Measurements from ENCODE around the gene KCNIP1.

KCNIP1 gene

GRCh38 chr5:170554521-170555267, 50.9 kb downstream of the KCNIP1 start:
- TF ChIP-seq EP300 (IDR thresholded peaks at IDR 0.05; ENCODE audit: borderline replicate concordance) = no peak
- TF ChIP-seq TCF12 (IDR thresholded peaks at IDR 0.05; ENCODE audit: low read depth) = no peak
- TF ChIP-seq NFIC (IDR thresholded peaks at IDR 0.05) = no peak
- TF ChIP-seq FOXM1 (IDR thresholded peaks at IDR 0.05; ENCODE audit: borderline replicate concordance, low read depth) = no peak
- TF ChIP-seq EGR1 (IDR thresholded peaks at IDR 0.05) = no peak
- no peak for TF ChIP-seq REST (IDR thresholded peaks at IDR 0.05; ENCODE audit: low read depth)
- TF ChIP-seq CREB1 (IDR thresholded peaks at IDR 0.05; ENCODE audit: low read depth) = no peak
- TF ChIP-seq TAF1 (IDR thresholded peaks at IDR 0.05; ENCODE audit: low read depth) = no peak
- no peak for TF ChIP-seq RAD21 (IDR thresholded peaks at IDR 0.05; ENCODE audit: low read depth)
- TF ChIP-seq TEAD4 (IDR thresholded peaks at IDR 0.05) = no peak

GRCh38 chr5:170557314-170557713, 53.5 kb downstream of the KCNIP1 start:
- TF ChIP-seq ZBTB7A (IDR thresholded peaks at IDR 0.05; ENCODE audit: low read depth) (no peak), YY1 (IDR thresholded peaks at IDR 0.05; ENCODE audit: low read depth) (no peak), TAF1 (IDR thresholded peaks at IDR 0.05; ENCODE audit: low read depth) (no peak), EGR1 (IDR thresholded peaks at IDR 0.05) (no peak), CEBPB (IDR thresholded peaks at IDR 0.05) (no peak), EP300 (IDR thresholded peaks at IDR 0.05; ENCODE audit: borderline replicate concordance) (no peak), USF1 (IDR thresholded peaks at IDR 0.05) (no peak), MAX (IDR thresholded peaks at IDR 0.05) (no peak), NFIC (IDR thresholded peaks at IDR 0.05) (no peak), TCF12 (IDR thresholded peaks at IDR 0.05; ENCODE audit: low read depth) (no peak), CREB1 (IDR thresholded peaks at IDR 0.05; ENCODE audit: low read depth) (no peak), RAD21 (IDR thresholded peaks at IDR 0.05; ENCODE audit: low read depth) (no peak), REST (IDR thresholded peaks at IDR 0.05; ENCODE audit: low read depth) (no peak), TEAD4 (IDR thresholded peaks at IDR 0.05) (no peak)

GRCh38 chr5:170559296-170559695, 55.5 kb downstream of the KCNIP1 start:
- TF ChIP-seq CEBPB (IDR thresholded peaks at IDR 0.05) (no peak), ZBTB7A (IDR thresholded peaks at IDR 0.05; ENCODE audit: low read depth) (no peak), CREB1 (IDR thresholded peaks at IDR 0.05; ENCODE audit: low read depth) (no peak), REST (IDR thresholded peaks at IDR 0.05; ENCODE audit: low read depth) (no peak), EP300 (IDR thresholded peaks at IDR 0.05; ENCODE audit: borderline replicate concordance) (no peak), NFIC (IDR thresholded peaks at IDR 0.05) (no peak), USF1 (IDR thresholded peaks at IDR 0.05) (no peak), EGR1 (IDR thresholded peaks at IDR 0.05) (no peak), YY1 (IDR thresholded peaks at IDR 0.05; ENCODE audit: low read depth) (no peak), TEAD4 (IDR thresholded peaks at IDR 0.05) (no peak), TAF1 (IDR thresholded peaks at IDR 0.05; ENCODE audit: low read depth) (no peak), RAD21 (IDR thresholded peaks at IDR 0.05; ENCODE audit: low read depth) (no peak), FOXM1 (IDR thresholded peaks at IDR 0.05; ENCODE audit: borderline replicate concordance, low read depth) (no peak), TCF12 (IDR thresholded peaks at IDR 0.05; ENCODE audit: low read depth) (no peak), MAX (IDR thresholded peaks at IDR 0.05) (no peak)

GRCh38 chr5:170560938-170561337, 57.1 kb downstream of the KCNIP1 start:
- no peak for TF ChIP-seq RAD21 (IDR thresholded peaks at IDR 0.05; ENCODE audit: low read depth)
- TF ChIP-seq TEAD4 (IDR thresholded peaks at IDR 0.05) = no peak
- no peak for TF ChIP-seq CREB1 (IDR thresholded peaks at IDR 0.05; ENCODE audit: low read depth)
- no peak for TF ChIP-seq EP300 (IDR thresholded peaks at IDR 0.05; ENCODE audit: borderline replicate concordance)
- TF ChIP-seq TCF12 (IDR thresholded peaks at IDR 0.05; ENCODE audit: low read depth) = no peak
- no peak for TF ChIP-seq FOXM1 (IDR thresholded peaks at IDR 0.05; ENCODE audit: borderline replicate concordance, low read depth)
- TF ChIP-seq ZBTB7A (IDR thresholded peaks at IDR 0.05; ENCODE audit: low read depth) = no peak
- TF ChIP-seq REST (IDR thresholded peaks at IDR 0.05; ENCODE audit: low read depth) = no peak
- no peak for TF ChIP-seq TAF1 (IDR thresholded peaks at IDR 0.05; ENCODE audit: low read depth)

All from Ishikawa (cell line).